Prostate gland (tissue), 2 donors: ENCODE measurements around the gene ZFYVE27. TPM values are rescaled to one million over a fixed set of nuclear protein-coding genes. Genes with fewer than 3 reads are reported as not detected.

Experiments used
- DNase-seq: peaks from one replicate; pipeline ENCODE4 v3.0.0-alpha.2; 2019; ENCODE audit warnings: low spot score
- H3K27ac ChIP-seq, 2 donors: fragments of 200-600 bp; sonication (generic); 2 replicates each; pipeline ENCODE4 v1.5.1; 2017 to 2019
- H3K27me3 ChIP-seq: fragments of 200-600 bp; sonication (generic); replicated peaks from 2 replicates; pipeline ENCODE4 v1.5.1; 2019; ENCODE audit not compliant: insufficient read depth
- H3K36me3 ChIP-seq, 2 donors: fragments of 200-600 bp; sonication (generic); 1 replicate in 1 of 2; 2 replicates in 1 of 2; pipeline versions ENCODE4 v1.5.1 to v1.8.1; 2017 to 2019
- H3K4me1 ChIP-seq: fragments of 200-600 bp; sonication (generic); replicated peaks from 2 replicates; pipeline ENCODE4 v1.5.1; 2019
- H3K4me3 ChIP-seq, 2 donors: fragments of 200-600 bp; sonication (generic); 2 replicates each; pipeline ENCODE4 v1.5.1; 2017 to 2019
- H3K9me3 ChIP-seq: fragments of 200-600 bp; sonication (generic); 2 replicates; pipeline ENCODE4 v1.5.1; 2017
- POLR2A ChIP-seq: fragments of 450-650 bp; IDR thresholded peaks from one replicate; pipeline ENCODE4 v1.6.1; 2016; ENCODE audit warnings: antibody characterized with exemption, mild to moderate bottlenecking
- POLR2AphosphoS5 ChIP-seq: sonication (generic); formaldehyde crosslinking; IDR thresholded peaks from one replicate; pipeline ENCODE4 v1.6.1; 2017; ENCODE audit warnings: antibody characterized with exemption
- WGBS: methylation state at CpG from one replicate; pipeline ENCODE4 v1.1.5; 2018; 5-methylcytosine and 5-hydroxymethylcytosine counted together
- intact Hi-C: fragments of 100-400 bp; cut with DNase I; formaldehyde crosslinking; loops from one replicate; pipeline ENCODE4 v1.14.2; 2022
- total RNA-seq, 2 donors: library from RNA; depleted of rRNA; stranded (reverse); fragments of >200 nt; gene quantifications; one replicate each; pipeline ENCODE4 v1.1.0, GENCODE V29; 2016
- TF ChIP-seq, protein P1 (sequence below), 4 experiments: fragments of 200-600 bp in 2 of 4; fragments of 450-650 bp in 2 of 4; sonication (generic) in 2 of 4; IDR thresholded peaks; 1 replicate in 3 of 4; 2 replicates in 1 of 4; pipeline ENCODE4 v1.5.1; 2016 to 2019; ENCODE audit warnings: antibody characterized with exemption in 4 of 4, mild to moderate bottlenecking in 2 of 4, moderate library complexity in 2 of 4

ZFYVE27 gene
- total RNA-seq, 2 donors from 2014 or later: 15.3 to 41.4 TPM

- no peaks in the 10 kb centered on the region for H3K36me3 ChIP-seq
- DNase-seq: no peak
- no peak overlapping the region for H3K27ac ChIP-seq
- TF ChIP-seq, protein P1, sequence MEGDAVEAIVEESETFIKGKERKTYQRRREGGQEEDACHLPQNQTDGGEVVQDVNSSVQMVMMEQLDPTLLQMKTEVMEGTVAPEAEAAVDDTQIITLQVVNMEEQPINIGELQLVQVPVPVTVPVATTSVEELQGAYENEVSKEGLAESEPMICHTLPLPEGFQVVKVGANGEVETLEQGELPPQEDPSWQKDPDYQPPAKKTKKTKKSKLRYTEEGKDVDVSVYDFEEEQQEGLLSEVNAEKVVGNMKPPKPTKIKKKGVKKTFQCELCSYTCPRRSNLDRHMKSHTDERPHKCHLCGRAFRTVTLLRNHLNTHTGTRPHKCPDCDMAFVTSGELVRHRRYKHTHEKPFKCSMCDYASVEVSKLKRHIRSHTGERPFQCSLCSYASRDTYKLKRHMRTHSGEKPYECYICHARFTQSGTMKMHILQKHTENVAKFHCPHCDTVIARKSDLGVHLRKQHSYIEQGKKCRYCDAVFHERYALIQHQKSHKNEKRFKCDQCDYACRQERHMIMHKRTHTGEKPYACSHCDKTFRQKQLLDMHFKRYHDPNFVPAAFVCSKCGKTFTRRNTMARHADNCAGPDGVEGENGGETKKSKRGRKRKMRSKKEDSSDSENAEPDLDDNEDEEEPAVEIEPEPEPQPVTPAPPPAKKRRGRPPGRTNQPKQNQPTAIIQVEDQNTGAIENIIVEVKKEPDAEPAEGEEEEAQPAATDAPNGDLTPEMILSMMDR (IDR thresholded peaks at IDR 0.05): no peak
- no peak for TF ChIP-seq POLR2AphosphoS5
- TF ChIP-seq POLR2A: no peak
- WGBS: 51% methylated on average over 12 of the region's 12 CpGs
- H3K9me3 ChIP-seq: no peaks in the 10 kb centered on the region
- no peak overlapping the region for H3K4me3 ChIP-seq
- H3K27me3 ChIP-seq: no peaks in the 10 kb centered on the region
- H3K4me1 ChIP-seq: no peaks in the 10 kb centered on the region
- intact Hi-C loops: no loop called here
Measured at GRCh38 chr10:97805096-97805884, 68.4 kb downstream of the ZFYVE27 start.

GRCh38 chr10:97805949-97806348 lies 69.0 kb downstream of the ZFYVE27 start:
- H3K4me3 ChIP-seq: no peak overlapping the region
- no peaks in the 10 kb centered on the region for H3K27me3 ChIP-seq
- DNase-seq: no peak
- 75% methylated on average over 6 of the region's 6 CpGs for WGBS
- TF ChIP-seq POLR2AphosphoS5: no peak
- TF ChIP-seq, protein P1 (IDR thresholded peaks at IDR 0.05): no peak
- no peak for TF ChIP-seq POLR2A
- H3K36me3 ChIP-seq: no peaks in the 10 kb centered on the region
- no peaks in the 10 kb centered on the region for H3K4me1 ChIP-seq
- intact Hi-C loops: no loop called here
- no peaks in the 10 kb centered on the region for H3K9me3 ChIP-seq
- H3K27ac ChIP-seq: no peak overlapping the region

GRCh38 chr10:97810446-97810845 lies 73.5 kb downstream of the ZFYVE27 start:
- no peaks in the 10 kb centered on the region for H3K27me3 ChIP-seq
- H3K36me3 ChIP-seq: no peaks in the 10 kb centered on the region
- intact Hi-C loops: no loop called here
- 83% methylated on average over 7 of the region's 7 CpGs for WGBS
- H3K27ac ChIP-seq: no peak overlapping the region
- H3K4me1 ChIP-seq: no peaks in the 10 kb centered on the region
- no peak overlapping the region for H3K4me3 ChIP-seq
- H3K9me3 ChIP-seq: no peaks in the 10 kb centered on the region
- no peak for TF ChIP-seq POLR2AphosphoS5
- no peak for TF ChIP-seq POLR2A
- TF ChIP-seq, protein P1 (IDR thresholded peaks at IDR 0.05): no peak
- DNase-seq: no peak

Other genes with a start within 250 kb of the ZFYVE27 start
- 100 to 1,000 TPM in 1 of 2 donors, 10 to 100 TPM in 1; 41.5 to 207 TPM for gene MMS19, start 238.7 kb upstream of the ZFYVE27 start, total RNA-seq
- 10 to 100 TPM; 10.0 to 93.8 TPM for gene UBTD1, start 238.2 kb upstream of the ZFYVE27 start, total RNA-seq
- gene ANKRD2, start 164.3 kb upstream of the ZFYVE27 start, total RNA-seq: 10 to 100 TPM in 1 of 2 donors, not detected in 1; 13.9 TPM
- 1 to 10 TPM; 1.0 to 2.7 TPM for gene HOGA1, start 152.7 kb upstream of the ZFYVE27 start, total RNA-seq
- gene C10orf62, start 147.4 kb upstream of the ZFYVE27 start, total RNA-seq: 10 to 100 TPM in 1 of 2 donors, not detected in 1; 14.0 TPM
- 1 to 10 TPM; 4.7 to 5.5 TPM for gene MORN4, start 103.6 kb upstream of the ZFYVE27 start, total RNA-seq
- gene PI4K2A, start 96.5 kb upstream of the ZFYVE27 start, total RNA-seq: 10 to 100 TPM; 12.3 to 26.2 TPM
- gene AVPI1, start 49.9 kb upstream of the ZFYVE27 start, total RNA-seq: 10 to 100 TPM; 17.0 to 28.6 TPM
- gene MARVELD1, start 23.4 kb upstream of the ZFYVE27 start, total RNA-seq: 10 to 100 TPM; 32.8 to 35.3 TPM
- 1 to 10 TPM in 1 of 2 donors, under 1 TPM in 1; 0.23 to 3.2 TPM for gene SFRP5, start 34.9 kb downstream of the ZFYVE27 start, total RNA-seq
- gene GOLGA7B, start 112.7 kb downstream of the ZFYVE27 start, total RNA-seq: under 1 TPM; 0.23 TPM